ENCODE data around the gene CS. TPM values are rescaled to one million over a fixed set of nuclear protein-coding genes. Genes with fewer than 3 reads are reported as not detected.
A peak's percentile ranks its signal among the peaks of the same experiment; 100 is the strongest.

The CS gene
- total RNA-seq, 1 donor from 2014 or later, result 212 TPM

GRCh38 chr12:56258820-56259183 lies 41.3 kb downstream of the CS start:
- Histone ChIP-seq H3K9me3 (ENCODE audit: insufficient read depth, low read depth, low read length) (no peaks in the 10 kb centered on the region), H4K20me1 (ENCODE audit: insufficient read depth, low read length) (peaks cover 35% of the 10 kb centered on the region), H3K36me3 (ENCODE audit: insufficient read depth, low read length) (peaks cover 20% of the 10 kb centered on the region), H3K4me2 (ENCODE audit: low read length) (peak overlapping the region; percentile 99), H3K27ac (ENCODE audit: low read depth, low read length) (peak overlapping the region; percentile 80), H3K4me1 (ENCODE audit: insufficient read depth, low read length) (peaks cover 35% of the 10 kb centered on the region), H3K4me3 (ENCODE audit: insufficient read depth, low read depth, low read length) (peak overlapping the region; percentile 94), H3K9ac (ENCODE audit: low read length) (peak overlapping the region; percentile 95), H2AFZ (ENCODE audit: low read depth, low read length) (peak overlapping the region; percentile 97), H3K79me2 (ENCODE audit: insufficient read depth, low read length) (peaks cover 42% of the 10 kb centered on the region), H3K27me3 (ENCODE audit: insufficient read depth, low read length) (no peaks in the 10 kb centered on the region)
- no peak for DNase-seq (ENCODE audit: low read depth)
- TF ChIP-seq, protein P1, sequence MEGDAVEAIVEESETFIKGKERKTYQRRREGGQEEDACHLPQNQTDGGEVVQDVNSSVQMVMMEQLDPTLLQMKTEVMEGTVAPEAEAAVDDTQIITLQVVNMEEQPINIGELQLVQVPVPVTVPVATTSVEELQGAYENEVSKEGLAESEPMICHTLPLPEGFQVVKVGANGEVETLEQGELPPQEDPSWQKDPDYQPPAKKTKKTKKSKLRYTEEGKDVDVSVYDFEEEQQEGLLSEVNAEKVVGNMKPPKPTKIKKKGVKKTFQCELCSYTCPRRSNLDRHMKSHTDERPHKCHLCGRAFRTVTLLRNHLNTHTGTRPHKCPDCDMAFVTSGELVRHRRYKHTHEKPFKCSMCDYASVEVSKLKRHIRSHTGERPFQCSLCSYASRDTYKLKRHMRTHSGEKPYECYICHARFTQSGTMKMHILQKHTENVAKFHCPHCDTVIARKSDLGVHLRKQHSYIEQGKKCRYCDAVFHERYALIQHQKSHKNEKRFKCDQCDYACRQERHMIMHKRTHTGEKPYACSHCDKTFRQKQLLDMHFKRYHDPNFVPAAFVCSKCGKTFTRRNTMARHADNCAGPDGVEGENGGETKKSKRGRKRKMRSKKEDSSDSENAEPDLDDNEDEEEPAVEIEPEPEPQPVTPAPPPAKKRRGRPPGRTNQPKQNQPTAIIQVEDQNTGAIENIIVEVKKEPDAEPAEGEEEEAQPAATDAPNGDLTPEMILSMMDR (IDR thresholded peaks at IDR 0.05; ENCODE audit: insufficient read depth, low read depth, low read length), result no peak
- TF ChIP-seq EZH2 (IDR thresholded peaks at IDR 0.05; ENCODE audit: insufficient read depth, low read length), result no peak
- Mint-ChIP-seq H3K27ac (ENCODE audit: unreplicated experiment) (peak overlapping the region; percentile 97), H3K4me1 (ENCODE audit: low read depth, unreplicated experiment) (peaks cover 30% of the 10 kb centered on the region), H3K9me3 (ENCODE audit: unreplicated experiment) (no peaks in the 10 kb centered on the region), H3K4me3 (ENCODE audit: unreplicated experiment) (peak overlapping the region; percentile 89), H3K27me3 (ENCODE audit: low read depth, unreplicated experiment) (no peaks in the 10 kb centered on the region), H3K36me3 (ENCODE audit: low read depth, unreplicated experiment) (peaks cover 13% of the 10 kb centered on the region)
- no peak for FAIRE-seq

- DNase-seq (ENCODE audit: low read depth) (peak; percentile 66), FAIRE-seq (no peak)
- no peak for TF ChIP-seq EZH2 (IDR thresholded peaks at IDR 0.05; ENCODE audit: insufficient read depth, low read length)
- TF ChIP-seq, protein P1 (IDR thresholded peaks at IDR 0.05; ENCODE audit: insufficient read depth, low read depth, low read length), result peak; percentile 24
- Histone ChIP-seq H3K27ac (ENCODE audit: low read depth, low read length) (peak within 1 kb of the TSS; percentile 80), H3K9me3 (ENCODE audit: insufficient read depth, low read depth, low read length) (no peaks in the 10 kb centered on the region), H3K27me3 (ENCODE audit: insufficient read depth, low read length) (no peaks in the 10 kb centered on the region), H3K36me3 (ENCODE audit: insufficient read depth, low read length) (peaks cover 26% of the 10 kb centered on the region), H3K79me2 (ENCODE audit: insufficient read depth, low read length) (peaks cover 47% of the 10 kb centered on the region), H3K4me3 (ENCODE audit: insufficient read depth, low read depth, low read length) (peak within 1 kb of the TSS; percentile 94), H3K4me2 (ENCODE audit: low read length) (peak within 1 kb of the TSS; percentile 99), H3K9ac (ENCODE audit: low read length) (peak within 1 kb of the TSS; percentile 95), H3K4me1 (ENCODE audit: insufficient read depth, low read length) (peaks cover 35% of the 10 kb centered on the region), H2AFZ (ENCODE audit: low read depth, low read length) (peak within 1 kb of the TSS; percentile 97), H4K20me1 (ENCODE audit: insufficient read depth, low read length) (peaks cover 41% of the 10 kb centered on the region)
- Mint-ChIP-seq H3K4me1 (ENCODE audit: low read depth, unreplicated experiment) (peaks cover 30% of the 10 kb centered on the region), H3K27ac (ENCODE audit: unreplicated experiment) (peak within 1 kb of the TSS; percentile 97), H3K27me3 (ENCODE audit: low read depth, unreplicated experiment) (no peaks in the 10 kb centered on the region), H3K4me3 (ENCODE audit: unreplicated experiment) (peak within 1 kb of the TSS; percentile 94), H3K36me3 (ENCODE audit: low read depth, unreplicated experiment) (peaks cover 19% of the 10 kb centered on the region), H3K9me3 (ENCODE audit: unreplicated experiment) (no peaks in the 10 kb centered on the region)
Observed at GRCh38 chr12:56258068-56258819, 41.9 kb downstream of the CS start, which contains the start of gene ANKRD52. Gene ANKRD52, minus strand, starts transcription at chr12:56258384. Its CDS starts 115 bp downstream, at chr12:56258269.

Measured in astrocyte (in vitro differentiated cells and primary cell).